Endothelial cell of umbilical vein (primary cell): Measurements from ENCODE around the gene COQ4. TPM values are rescaled to one million over a fixed set of nuclear protein-coding genes. Genes with fewer than 3 reads are reported as not detected.

Experiments used
- BruUV-seq: library from RNA; stranded (reverse); fragments of 400-500 nt; replicated peaks from 2 replicates; lab custom pipeline; 2021; lab: Mats Ljungman, UMichigan
- CTCF ChIA-PET: fragments of 300-600, 350-600 bp; sonication (Branson Sonifier 250); formaldehyde crosslinking; loops from one replicate; lab custom pipeline; 2021; ENCODE audit warnings: antibody characterized with exemption, inconsistent platforms; lab: Charles Lee
- POLR2A ChIA-PET: fragments of 300-600, 350-600 bp; sonication (Branson Sonifier 250); formaldehyde crosslinking; loops from one replicate; lab custom pipeline; 2021; ENCODE audit warnings: antibody characterized with exemption, inconsistent platforms; lab: Charles Lee
- DNase-seq: peaks from one replicate; pipeline ENCODE4 v3.0.0-alpha.2; 2011; ENCODE audit warnings: low read depth, low spot score
- FAIRE-seq: peaks from 2 replicates; lab custom pipeline; 2011; peaks lifted over from hg19 to GRCh38; lab: Jason Lieb, UNC
- H2AFZ ChIP-seq: 2 replicates; pipeline ENCODE4 v1.6.0; 2012; ENCODE audit warnings: low read depth, low read length, control low read depth, inconsistent platforms
- H3K27ac ChIP-seq: 2 replicates; pipeline ENCODE4 v1.5.1; 2011; ENCODE audit warnings: low read depth, mild to moderate bottlenecking, control low read depth, low read length, moderate library complexity; ENCODE audit not compliant: insufficient read depth
- H3K27me3 ChIP-seq, 2 experiments: 2 replicates each; pipeline versions ENCODE4 v1.6.0 to v1.6.1; 2011; ENCODE audit warnings: low read length in 2 of 2, mixed read lengths in 1 of 2; ENCODE audit not compliant: control insufficient read depth in 2 of 2, insufficient read depth in 2 of 2
- H3K36me3 ChIP-seq, 2 experiments: 2 replicates in 1 of 2; 3 replicates in 1 of 2; pipeline ENCODE4 v1.5.1; 2011; ENCODE audit warnings: low read length in 2 of 2, mild to moderate bottlenecking in 1 of 2, moderate library complexity in 1 of 2; ENCODE audit not compliant: control insufficient read depth in 2 of 2, insufficient read depth in 2 of 2; ENCODE audit errors: extremely low read depth in 1 of 2
- H3K4me1 ChIP-seq: 3 replicates; pipeline ENCODE4 v1.5.1; 2011; ENCODE audit warnings: mild to moderate bottlenecking, low read length; ENCODE audit not compliant: control insufficient read depth, insufficient read depth; ENCODE audit errors: extremely low read depth
- H3K4me2 ChIP-seq: 2 replicates; pipeline ENCODE4 v1.6.1; 2011; ENCODE audit warnings: low read length, control low read depth, mixed read lengths; ENCODE audit not compliant: insufficient read depth
- H3K4me3 ChIP-seq, 3 experiments: fragments of 200-600 bp in 1 of 3; sonication (generic), shearing (Covaris generic) in 1 of 3; replicated peaks in 1 of 3; 2 replicates each; pipeline ENCODE4 v1.5.1; 2011 to 2016; ENCODE audit warnings: control low read depth in 3 of 3, low read length in 3 of 3, mild to moderate bottlenecking in 2 of 3, inconsistent platforms in 1 of 3, low read depth in 1 of 3, moderate library complexity in 1 of 3; ENCODE audit not compliant: insufficient read depth in 1 of 3
- H3K79me2 ChIP-seq: 2 replicates; pipeline ENCODE4 v1.6.0; 2012; ENCODE audit warnings: low read length, inconsistent platforms; ENCODE audit not compliant: control insufficient read depth, insufficient read depth
- H3K9ac ChIP-seq: replicated peaks from 2 replicates; pipeline ENCODE3; 2011; ENCODE audit warnings: low read length, control low read depth; ENCODE audit not compliant: insufficient read depth; ENCODE audit errors: extremely low read depth
- H3K9me1 ChIP-seq: replicated peaks from 3 replicates; pipeline ENCODE4 v1.6.0; 2011; ENCODE audit warnings: mild to moderate bottlenecking, low read length; ENCODE audit not compliant: control insufficient read depth, insufficient read depth; ENCODE audit errors: extremely low read depth
- H3K9me3 ChIP-seq: replicated peaks from 2 replicates; pipeline ENCODE4 v1.5.1; 2012; ENCODE audit warnings: low read length, inconsistent platforms; ENCODE audit not compliant: control insufficient read depth, insufficient read depth
- H4K20me1 ChIP-seq: replicated peaks from 2 replicates; pipeline ENCODE3; 2011; ENCODE audit warnings: mild to moderate bottlenecking, low read length; ENCODE audit not compliant: control insufficient read depth, insufficient read depth; ENCODE audit errors: extremely low read depth
- CTCF ChIP-seq, 2 donors: IDR thresholded peaks; 1 replicate in 1 of 2; 2 replicates in 1 of 2; pipeline ENCODE4 v1.5.1; 2011; ENCODE audit warnings: low read length in 2 of 2, mild to moderate bottlenecking in 2 of 2, moderate library complexity in 2 of 2, control low read depth in 1 of 2, inconsistent platforms in 1 of 2, low read depth in 1 of 2; ENCODE audit not compliant: insufficient read depth in 1 of 2; ENCODE audit errors: extremely low read depth in 1 of 2
- EZH2 ChIP-seq: IDR thresholded peaks from 2 replicates; pipeline ENCODE4 v1.6.1; 2012; ENCODE audit warnings: borderline replicate concordance, low read depth, mild to moderate bottlenecking, moderate library complexity, low read length, inconsistent platforms; ENCODE audit not compliant: severe bottlenecking
- FOS ChIP-seq: IDR thresholded peaks from 2 replicates; pipeline ENCODE4 v1.6.1; 2011; ENCODE audit warnings: mild to moderate bottlenecking, low read length, moderate library complexity, borderline replicate concordance; ENCODE audit not compliant: insufficient read depth
- GATA2 ChIP-seq: IDR thresholded peaks from 2 replicates; pipeline ENCODE4 v1.7.0; 2011; ENCODE audit warnings: low read depth, mild to moderate bottlenecking, moderate library complexity, mixed read lengths, low read length; ENCODE audit not compliant: insufficient read length, insufficient read depth
- JUN ChIP-seq: IDR thresholded peaks from 2 replicates; pipeline ENCODE4 v1.6.1; 2011; ENCODE audit warnings: borderline replicate concordance, low read depth; ENCODE audit not compliant: insufficient read length, insufficient read depth
- MAX ChIP-seq: IDR thresholded peaks from 2 replicates; pipeline ENCODE4 v1.6.1; 2011; ENCODE audit not compliant: insufficient read depth, insufficient read length
- MYC ChIP-seq: IDR thresholded peaks from one replicate; pipeline ENCODE4 v1.6.1; 2011; ENCODE audit warnings: mild to moderate bottlenecking, low read depth, low read length
- POLR2A ChIP-seq: IDR thresholded peaks from 2 replicates; pipeline ENCODE4 v1.6.1; 2012; ENCODE audit warnings: low read depth, mild to moderate bottlenecking, control low read depth, low read length
- POLR2AphosphoS5 ChIP-seq: IDR thresholded peaks from 2 replicates; pipeline ENCODE4 v1.6.1; 2012; ENCODE audit warnings: low read depth, mild to moderate bottlenecking, control low read depth, low read length, moderate library complexity; ENCODE audit not compliant: insufficient read depth
- dilution Hi-C: fragments of 300-500 bp; cut with MboI; formaldehyde crosslinking; loops from one replicate; pipeline ENCODE4 v1.15.0; 2019; ENCODE audit warnings: low sequenced_read_pairs; ENCODE audit not compliant: extremely low pct_ligation_motif_present
- intact Hi-C: fragments of 100-400 bp; cut with micrococcal nuclease; formaldehyde crosslinking; loops from one replicate; pipeline ENCODE4 v1.10.0; 2022
- polyA plus RNA-seq, 4 experiments: library from polyadenylated mRNA; depleted of rRNA in 3 of 4; stranded (reverse) in 3 of 4; unstranded in 1 of 4; fragments of >200 nt; gene quantifications; 2 replicates each; pipeline versions ENCODE4 v1.2.1 to v1.2.3, GENCODE V29; 2011 to 2012; ENCODE audit warnings: missing spikeins in 1 of 4
- total RNA-seq: library from RNA; stranded (reverse); gene quantifications from 2 replicates; pipeline ENCODE4 v1.2.3, GENCODE V29; 2021

COQ4 gene
- total and polyA plus RNA-seq, 2 donors (not counting 3 experiments of a cell fraction or from before 2014, with no cell fraction given): 44.4 to 78.1 TPM

GRCh38 chr9:128374221-128374675, 51.6 kb downstream of the COQ4 start:
- Histone ChIP-seq H3K4me3 (no peak overlapping the region), H3K79me2 (peaks cover 48% of the 10 kb centered on the region), H3K36me3 (peaks cover 0 to 5% of the 10 kb centered on the region in 2 experiments), H3K9me3 (no peaks in the 10 kb centered on the region), H3K27ac (no peak overlapping the region), H2AFZ (no peak overlapping the region), H3K9ac (no peak overlapping the region), H4K20me1 (no peaks in the 10 kb centered on the region), H3K4me1 (peaks cover 17% of the 10 kb centered on the region), H3K4me2 (no peak overlapping the region), H3K27me3 (no peaks in the 10 kb centered on the region), H3K9me1 (no peaks in the 10 kb centered on the region)
- no TSS peak for BruUV-seq
- intact Hi-C loops: no loop called here
- CTCF ChIA-PET: no interaction called here
- FAIRE-seq (no peak), DNase-seq (no peak)
- POLR2A ChIA-PET: no interaction called here
- dilution Hi-C loops: no loop called here
- no peak for TF ChIP-seq GATA2
- TF ChIP-seq POLR2A: no peak
- TF ChIP-seq FOS: no peak
- no peak for TF ChIP-seq EZH2
- TF ChIP-seq POLR2AphosphoS5: no peak
- no peak for TF ChIP-seq CTCF (IDR thresholded peaks at IDR 0.05; ENCODE audit: extremely low read depth in 1 of 2, insufficient read depth in 1 of 2, low read depth in 1 of 2, low read length in 2 of 2)
- no peak for TF ChIP-seq JUN
- TF ChIP-seq MAX: no peak
- TF ChIP-seq MYC: no peak
